Measurements from ENCODE around the gene ANP32A. TPM values are rescaled to one million over a fixed set of nuclear protein-coding genes. Genes with fewer than 3 reads are reported as not detected.

ANP32A gene
- polyA plus RNA-seq, 1 donor = 201 TPM

DNA sequence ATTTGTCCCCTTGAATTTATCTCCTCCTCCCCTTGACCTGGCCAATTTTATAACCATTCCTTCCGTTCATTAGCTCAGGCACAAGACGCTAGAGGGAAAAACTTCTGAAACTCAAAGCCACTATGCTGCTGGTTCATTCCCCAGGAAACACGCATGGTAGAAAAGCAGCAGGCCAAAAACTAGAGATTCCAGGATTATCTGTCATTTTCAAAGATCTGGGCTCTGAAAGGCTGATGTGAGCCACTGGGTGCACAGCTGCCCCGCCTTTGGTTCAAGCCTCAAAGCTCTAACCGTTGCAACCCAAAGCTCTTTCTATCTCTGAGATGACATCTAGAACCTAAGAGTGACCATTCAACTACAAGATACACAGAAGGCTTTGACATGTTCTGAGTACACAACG is 6.1 kb downstream of the ANP32A start:
- no peaks in the 10 kb centered on the region for H3K9me3 ChIP-seq (ENCODE audit: control insufficient read depth, low read depth, low read length)
- peaks cover 29% of the 10 kb centered on the region for H3K4me1 ChIP-seq (ENCODE audit: control insufficient read depth, insufficient read depth, low read length)
- no peaks in the 10 kb centered on the region for H3K27me3 ChIP-seq (ENCODE audit: control insufficient read depth, insufficient read depth, low read length)
- WGBS (ENCODE audit: insufficient coverage, low lambda C conversion rate) = no CpG with 5 or more reads among the region's 6 CpGs
- H3K36me3 ChIP-seq (ENCODE audit: control insufficient read depth, insufficient read depth, low read length) = peaks cover 3% of the 10 kb centered on the region
- no peak overlapping the region for H3K4me3 ChIP-seq (ENCODE audit: low read length)
- no peak for DNase-seq
- H3K27ac ChIP-seq (ENCODE audit: low read length) = no peak overlapping the region

DNA sequence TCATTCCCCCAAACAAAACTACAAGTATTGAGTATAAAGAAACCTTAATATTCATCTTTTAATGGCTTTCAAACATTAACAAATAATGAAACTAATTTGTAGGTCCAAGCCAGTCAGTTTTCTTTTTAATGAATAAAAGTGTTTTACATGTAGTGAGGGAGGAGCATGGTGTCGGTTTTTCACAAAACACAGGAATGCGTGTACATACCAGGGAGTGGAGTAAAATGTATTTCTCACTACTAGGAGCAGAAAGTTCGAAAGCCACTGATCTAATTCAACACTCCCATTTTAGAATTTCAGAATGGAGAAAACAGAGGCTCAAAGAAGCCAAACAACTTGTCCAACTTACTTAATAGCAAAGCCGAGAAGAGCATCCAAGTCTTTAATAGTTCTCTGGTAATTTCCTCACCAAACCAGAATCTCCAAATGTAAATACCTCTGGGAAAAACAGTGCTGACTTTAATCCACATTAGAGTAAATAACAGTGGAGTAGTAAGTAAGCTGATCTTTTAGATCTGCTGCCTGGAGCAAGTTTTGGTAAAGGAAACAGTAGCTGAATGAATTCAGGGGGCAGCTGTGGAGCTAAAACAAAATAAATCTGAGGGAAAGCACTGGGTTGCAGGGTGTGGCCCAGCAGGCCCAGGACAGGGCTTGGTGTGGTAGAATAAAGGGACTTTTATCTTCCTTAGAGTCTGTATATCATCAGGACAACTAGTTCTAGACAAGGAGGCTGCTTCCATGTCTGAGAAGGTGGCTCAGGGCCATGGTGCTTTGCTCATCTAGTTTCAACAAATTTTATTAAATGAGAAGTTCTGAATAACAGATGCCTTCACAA is 7.9 kb downstream of the ANP32A start:
- H3K27me3 ChIP-seq (ENCODE audit: control insufficient read depth, insufficient read depth, low read length) = no peaks in the 10 kb centered on the region
- H3K4me3 ChIP-seq (ENCODE audit: low read length) = no peak overlapping the region
- H3K4me1 ChIP-seq (ENCODE audit: control insufficient read depth, insufficient read depth, low read length) = peaks cover 36% of the 10 kb centered on the region
- no peaks in the 10 kb centered on the region for H3K9me3 ChIP-seq (ENCODE audit: control insufficient read depth, low read depth, low read length)
- DNase-seq = no peak
- H3K36me3 ChIP-seq (ENCODE audit: control insufficient read depth, insufficient read depth, low read length) = peaks cover 8% of the 10 kb centered on the region
- 67% methylated on average over 1 of the region's 4 CpGs for WGBS (ENCODE audit: insufficient coverage, low lambda C conversion rate)
- H3K27ac ChIP-seq (ENCODE audit: low read length) = no peak overlapping the region

DNA sequence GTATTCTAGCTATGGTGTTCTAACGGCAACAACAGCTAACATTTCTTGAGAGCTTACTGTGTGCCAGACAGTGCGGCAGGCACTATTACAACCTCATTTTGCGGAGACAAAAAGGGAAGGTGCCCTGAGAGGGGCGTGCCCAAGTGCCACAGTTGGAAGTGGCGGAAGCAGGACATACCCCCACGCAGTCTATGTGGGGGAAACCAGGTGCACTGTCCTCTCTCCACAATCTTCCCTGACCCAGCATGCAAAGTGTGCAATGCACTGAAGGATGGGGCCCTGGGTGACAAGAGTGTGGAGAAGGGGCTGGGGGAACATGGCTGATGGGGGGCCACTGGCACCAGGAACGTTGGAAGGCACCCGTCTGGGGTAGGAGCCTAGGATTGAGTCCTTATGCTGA is 8.6 kb downstream of the ANP32A start:
- WGBS (ENCODE audit: insufficient coverage, low lambda C conversion rate) = no CpG with 5 or more reads among the region's 8 CpGs
- no peak overlapping the region for H3K27ac ChIP-seq (ENCODE audit: low read length)
- peaks cover 40% of the 10 kb centered on the region for H3K4me1 ChIP-seq (ENCODE audit: control insufficient read depth, insufficient read depth, low read length)
- no peak for DNase-seq
- H3K4me3 ChIP-seq (ENCODE audit: low read length) = no peak overlapping the region
- no peaks in the 10 kb centered on the region for H3K27me3 ChIP-seq (ENCODE audit: control insufficient read depth, insufficient read depth, low read length)
- H3K9me3 ChIP-seq (ENCODE audit: control insufficient read depth, low read depth, low read length) = no peaks in the 10 kb centered on the region
- H3K36me3 ChIP-seq (ENCODE audit: control insufficient read depth, insufficient read depth, low read length) = peaks cover 8% of the 10 kb centered on the region

DNA sequence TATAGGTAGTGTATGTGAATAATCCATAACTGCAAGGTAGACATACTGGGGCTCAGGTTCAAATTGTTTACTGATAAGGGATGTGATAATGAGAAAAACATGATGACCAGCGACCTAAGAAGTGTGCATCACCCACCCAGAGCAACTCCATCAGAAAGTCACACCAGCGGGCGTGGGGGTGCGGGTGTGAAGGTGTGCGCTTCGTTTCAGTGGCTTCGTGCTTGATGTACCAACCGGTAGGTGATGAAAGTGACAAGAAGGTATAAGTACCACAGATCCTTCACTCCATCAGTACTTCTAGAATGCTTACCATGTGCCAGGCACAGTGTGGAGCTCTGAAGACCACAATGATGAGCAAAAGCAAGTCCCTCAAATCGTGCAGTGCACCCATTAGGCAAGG is 11.2 kb downstream of the ANP32A start:
- H3K4me1 ChIP-seq (ENCODE audit: control insufficient read depth, insufficient read depth, low read length) = peaks cover 21% of the 10 kb centered on the region
- WGBS (ENCODE audit: insufficient coverage, low lambda C conversion rate) = no CpG with 5 or more reads among the region's 9 CpGs
- H3K27ac ChIP-seq (ENCODE audit: low read length) = no peak overlapping the region
- no peak overlapping the region for H3K4me3 ChIP-seq (ENCODE audit: low read length)
- H3K27me3 ChIP-seq (ENCODE audit: control insufficient read depth, insufficient read depth, low read length) = no peaks in the 10 kb centered on the region
- no peak for DNase-seq
- H3K9me3 ChIP-seq (ENCODE audit: control insufficient read depth, low read depth, low read length) = no peaks in the 10 kb centered on the region
- H3K36me3 ChIP-seq (ENCODE audit: control insufficient read depth, insufficient read depth, low read length) = peaks cover 13% of the 10 kb centered on the region

DNA sequence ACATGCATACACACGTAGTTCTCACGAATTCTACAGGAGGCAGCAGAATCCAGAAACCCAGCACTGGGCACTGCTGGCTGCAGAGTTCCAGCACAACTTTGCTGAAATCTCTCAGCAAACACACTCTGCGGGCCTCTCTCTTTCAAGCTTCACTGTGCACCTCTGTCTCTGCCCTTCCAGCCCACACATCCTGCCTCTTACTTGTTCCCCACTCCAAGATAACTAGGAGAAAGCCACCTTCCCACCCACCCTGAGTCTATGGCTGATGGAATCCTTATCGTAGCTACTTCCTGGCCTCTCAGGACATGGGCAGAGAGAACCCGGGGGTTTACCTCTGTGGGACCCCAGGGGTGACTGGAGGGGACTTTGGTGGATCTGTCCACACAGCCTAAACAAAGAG is 11.9 kb downstream of the ANP32A start:
- Histone ChIP-seq H3K36me3 (ENCODE audit: control insufficient read depth, insufficient read depth, low read length) (peaks cover 13% of the 10 kb centered on the region), H3K27me3 (ENCODE audit: control insufficient read depth, insufficient read depth, low read length) (no peaks in the 10 kb centered on the region), H3K27ac (ENCODE audit: low read length) (no peak overlapping the region), H3K4me1 (ENCODE audit: control insufficient read depth, insufficient read depth, low read length) (peaks cover 17% of the 10 kb centered on the region), H3K4me3 (ENCODE audit: low read length) (no peak overlapping the region), H3K9me3 (ENCODE audit: control insufficient read depth, low read depth, low read length) (no peaks in the 10 kb centered on the region)
- WGBS (ENCODE audit: insufficient coverage, low lambda C conversion rate) = no CpG with 5 or more reads among the region's 5 CpGs
- no peak for DNase-seq

DNA sequence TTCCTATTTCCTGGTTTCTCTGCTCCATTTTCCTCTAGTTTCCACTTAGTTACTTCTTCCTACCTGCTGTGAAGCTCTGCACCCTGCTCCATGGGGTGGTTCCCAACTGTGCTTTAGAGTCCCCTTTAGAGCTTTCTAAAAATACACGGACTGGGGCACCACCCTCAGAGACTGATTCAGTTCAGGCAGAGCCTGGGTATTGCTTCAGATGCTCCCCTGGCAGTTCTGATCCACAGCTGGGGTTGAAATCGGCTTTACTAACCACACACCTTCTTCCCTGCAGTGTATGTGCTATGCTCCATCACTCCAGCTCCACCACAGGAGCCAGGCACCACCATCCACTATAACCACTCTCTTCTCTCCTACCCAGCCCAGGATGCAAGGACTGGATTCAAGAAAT is 12.6 kb downstream of the ANP32A start:
- WGBS (ENCODE audit: insufficient coverage, low lambda C conversion rate) = no CpG with 5 or more reads among the region's 2 CpGs

DNA sequence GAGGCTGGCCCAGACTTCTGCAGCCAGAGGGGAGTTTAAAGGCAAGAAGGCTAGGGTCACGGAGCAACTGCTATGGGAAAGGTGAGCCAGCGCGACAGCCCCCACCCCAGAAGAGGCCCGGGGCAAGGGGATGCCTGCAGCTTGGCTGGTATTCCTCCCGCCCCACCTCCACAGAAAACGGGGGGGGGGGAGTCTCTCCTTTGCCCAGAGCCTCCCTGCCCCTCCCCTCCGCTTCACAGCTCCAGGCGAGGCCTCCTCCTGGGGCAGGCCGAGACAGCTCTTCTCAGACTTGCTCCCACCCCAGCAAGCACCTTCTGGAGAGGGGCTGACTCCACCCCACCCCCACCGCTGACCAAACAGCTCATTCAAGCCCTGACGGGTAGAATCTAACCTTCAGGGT is 13.4 kb downstream of the ANP32A start:
- Histone ChIP-seq H3K9me3 (ENCODE audit: control insufficient read depth, low read depth, low read length) (no peaks in the 10 kb centered on the region), H3K27ac (ENCODE audit: low read length) (no peak overlapping the region), H3K36me3 (ENCODE audit: control insufficient read depth, insufficient read depth, low read length) (peaks cover 15% of the 10 kb centered on the region), H3K4me3 (ENCODE audit: low read length) (no peak overlapping the region), H3K4me1 (ENCODE audit: control insufficient read depth, insufficient read depth, low read length) (peaks cover 12% of the 10 kb centered on the region), H3K27me3 (ENCODE audit: control insufficient read depth, insufficient read depth, low read length) (no peaks in the 10 kb centered on the region)
- WGBS (ENCODE audit: insufficient coverage, low lambda C conversion rate) = no CpG with 5 or more reads among the region's 11 CpGs
- no peak for DNase-seq

More for the DNA sequence above, 12.6 kb downstream of the ANP32A start:
- Histone ChIP-seq H3K9me3 (ENCODE audit: control insufficient read depth, low read depth, low read length) (no peaks in the 10 kb centered on the region), H3K27ac (ENCODE audit: low read length) (no peak overlapping the region), H3K4me1 (ENCODE audit: control insufficient read depth, insufficient read depth, low read length) (peaks cover 14% of the 10 kb centered on the region), H3K27me3 (ENCODE audit: control insufficient read depth, insufficient read depth, low read length) (no peaks in the 10 kb centered on the region), H3K36me3 (ENCODE audit: control insufficient read depth, insufficient read depth, low read length) (peaks cover 13% of the 10 kb centered on the region), H3K4me3 (ENCODE audit: low read length) (no peak overlapping the region)
- DNase-seq = no peak

DNA sequence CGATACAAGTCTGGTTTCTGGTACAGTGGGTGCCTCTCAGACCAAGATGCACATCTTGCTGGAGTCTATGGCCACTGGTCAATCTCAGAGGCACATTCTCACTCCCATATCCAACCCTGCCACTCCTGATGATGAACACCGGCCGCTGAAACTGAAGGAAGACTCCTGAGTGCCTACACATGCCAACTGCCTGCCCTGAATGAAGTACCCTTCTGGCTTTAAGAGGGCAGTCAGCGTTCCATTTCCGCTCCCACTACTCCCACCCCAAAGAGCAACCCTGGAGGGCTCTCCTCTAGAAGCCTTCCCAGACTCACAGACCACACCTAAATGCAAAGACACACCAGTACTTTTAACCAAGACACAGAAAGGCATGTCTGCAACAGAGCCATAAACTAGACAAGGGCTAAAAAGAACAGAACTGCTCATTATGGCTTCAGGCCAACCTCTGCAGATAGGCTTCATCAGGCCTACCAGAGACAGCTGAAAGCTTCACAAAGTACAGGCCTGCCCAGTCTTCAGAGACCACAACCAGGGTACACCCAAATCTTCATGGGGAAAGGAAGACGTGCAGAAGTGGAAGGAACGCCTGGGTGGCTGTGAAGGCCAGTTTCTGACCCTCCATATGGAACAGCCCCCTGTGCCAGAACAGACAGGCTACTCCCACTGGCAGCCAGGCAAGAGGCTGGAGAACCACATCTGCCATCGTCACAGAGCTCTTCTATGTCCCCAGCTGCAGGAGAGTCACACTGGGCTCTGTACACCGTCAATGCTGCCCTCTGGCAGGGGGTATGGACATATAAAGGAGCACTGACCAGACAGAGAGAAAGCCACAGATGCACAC is 14.3 kb downstream of the ANP32A start:
- no peaks in the 10 kb centered on the region for H3K9me3 ChIP-seq (ENCODE audit: control insufficient read depth, low read depth, low read length)
- H3K4me3 ChIP-seq (ENCODE audit: low read length) = no peak overlapping the region
- no CpG with 5 or more reads among the region's 9 CpGs for WGBS (ENCODE audit: insufficient coverage, low lambda C conversion rate)
- peaks cover 12% of the 10 kb centered on the region for H3K4me1 ChIP-seq (ENCODE audit: control insufficient read depth, insufficient read depth, low read length)
- H3K36me3 ChIP-seq (ENCODE audit: control insufficient read depth, insufficient read depth, low read length) = peaks cover 15% of the 10 kb centered on the region
- no peaks in the 10 kb centered on the region for H3K27me3 ChIP-seq (ENCODE audit: control insufficient read depth, insufficient read depth, low read length)
- no peak for DNase-seq
- no peak overlapping the region for H3K27ac ChIP-seq (ENCODE audit: low read length)

DNA sequence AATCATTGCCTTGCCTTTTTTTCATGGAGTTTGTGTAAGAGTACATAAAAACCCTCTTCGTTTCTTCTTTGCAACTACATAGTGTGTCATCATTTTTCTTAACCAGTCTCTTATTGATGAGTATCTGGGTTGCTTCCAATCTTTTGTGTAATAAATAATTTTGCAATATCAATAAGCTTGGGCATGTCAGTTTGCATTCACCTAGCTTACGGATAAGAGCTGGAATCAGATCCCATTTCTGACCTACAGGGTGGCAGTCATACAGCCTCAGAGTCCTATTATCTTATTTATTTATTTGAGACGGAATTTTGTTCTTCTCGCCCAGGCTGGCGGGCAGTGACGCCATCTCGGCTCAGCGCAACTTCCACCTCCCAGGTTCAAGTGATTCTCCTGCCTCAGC is 18.3 kb downstream of the ANP32A start:
- Histone ChIP-seq H3K36me3 (ENCODE audit: control insufficient read depth, insufficient read depth, low read length) (peaks cover 7% of the 10 kb centered on the region), H3K27me3 (ENCODE audit: control insufficient read depth, insufficient read depth, low read length) (no peaks in the 10 kb centered on the region), H3K4me1 (ENCODE audit: control insufficient read depth, insufficient read depth, low read length) (peaks cover 2% of the 10 kb centered on the region), H3K9me3 (ENCODE audit: control insufficient read depth, low read depth, low read length) (no peaks in the 10 kb centered on the region), H3K27ac (ENCODE audit: low read length) (no peak overlapping the region), H3K4me3 (ENCODE audit: low read length) (no peak overlapping the region)
- WGBS (ENCODE audit: insufficient coverage, low lambda C conversion rate) = no CpG with 5 or more reads among the region's 8 CpGs
- no peak for DNase-seq

DNA sequence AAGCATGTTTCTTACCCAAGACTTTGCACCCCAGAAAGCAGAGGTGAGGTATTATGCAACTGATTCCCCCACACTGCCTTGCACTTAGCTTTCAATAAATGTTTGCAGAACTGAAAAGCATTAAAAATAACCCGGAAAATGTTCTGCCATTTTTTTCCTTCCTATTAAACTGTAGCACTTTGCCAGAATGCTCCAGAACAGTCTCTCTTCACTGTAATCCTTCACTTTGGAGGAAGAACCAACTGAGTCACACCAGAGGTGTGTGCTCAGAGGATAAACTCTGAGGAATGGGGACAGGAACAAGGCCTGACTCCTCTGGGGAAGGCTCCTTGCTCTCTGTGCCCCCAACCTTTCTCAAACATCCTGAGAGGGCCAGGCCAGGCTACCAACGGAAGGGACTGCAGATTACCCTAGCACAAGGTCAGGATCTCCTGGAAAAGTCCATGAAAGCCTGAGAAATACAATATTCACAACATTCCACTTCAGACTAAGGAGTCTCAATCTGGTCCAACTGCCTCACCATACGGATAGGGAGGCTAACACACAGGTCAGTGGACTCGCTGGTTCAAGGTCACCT is 19.0 kb downstream of the ANP32A start:
- H3K4me3 ChIP-seq (ENCODE audit: low read length) = no peak overlapping the region

More for the DNA sequence above, 19.0 kb downstream of the ANP32A start:
- Histone ChIP-seq H3K9me3 (ENCODE audit: control insufficient read depth, low read depth, low read length) (no peaks in the 10 kb centered on the region), H3K27ac (ENCODE audit: low read length) (no peak overlapping the region), H3K27me3 (ENCODE audit: control insufficient read depth, insufficient read depth, low read length) (no peaks in the 10 kb centered on the region), H3K4me1 (ENCODE audit: control insufficient read depth, insufficient read depth, low read length) (no peaks in the 10 kb centered on the region), H3K36me3 (ENCODE audit: control insufficient read depth, insufficient read depth, low read length) (peaks cover 7% of the 10 kb centered on the region)
- no CpG with 5 or more reads among the region's 4 CpGs for WGBS (ENCODE audit: insufficient coverage, low lambda C conversion rate)
- no peak for DNase-seq

Data from large intestine (tissue), 3 donors.